ENCODE results near the gene CD93. TPM values are rescaled to one million over a fixed set of nuclear protein-coding genes. Genes with fewer than 3 reads are reported as not detected.

The CD93 gene
- total RNA-seq, 4 donors from 2014 or later: 6.3 to 14.3 (median 7.9) TPM

- peak; percentile 17 for DNase-seq
- peak overlapping the region; percentile 40 to 71 (median 63) for H3K27ac ChIP-seq
- 22 to 26% methylated on average over 6 to 8 of the region's 8 CpGs for WGBS, 2 donors (ENCODE audit: low coverage in 1 of 2)
- peak in 3 of 5 experiments; percentile 12 to 34 (median 26) for TF ChIP-seq CTCF (IDR thresholded peaks at IDR 0.05)
- peak; percentile 5 to 75 (median 70) for TF ChIP-seq POLR2AphosphoS5 (IDR thresholded peaks at IDR 0.05)
- no peak for TF ChIP-seq POLR2A (IDR thresholded peaks at IDR 0.05)
- H3K9me3 ChIP-seq: no peaks in the 10 kb centered on the region
- in situ Hi-C loops (cut with MboI; ENCODE audit: low pct_ligation_motif_present in 1 of 4, low pct_unique_long_range_greater_than_20kb in 1 of 4, low sequenced_read_pairs in 3 of 4) (no loop called here), intact Hi-C loops (cut with DNase I; ENCODE audit: low total_unique reads) (no loop called here)
- H3K27me3 ChIP-seq: no peaks in the 10 kb centered on the region
- H3K36me3 ChIP-seq: no peaks in the 10 kb centered on the region
- H3K4me3 ChIP-seq: no peak overlapping the region
- H3K4me1 ChIP-seq: peaks cover 5 to 23% (median 7%) of the 10 kb centered on the region in 4 donors
Measured at GRCh38 chr20:23061734-23062561, 24.2 kb downstream of the CD93 start.

GRCh38 chr20:23061262-23061661 lies 24.9 kb downstream of the CD93 start:
- Histone ChIP-seq H3K27ac (peak overlapping the region; percentile 40 to 71 (median 63)), H3K9me3 (no peaks in the 10 kb centered on the region), H3K27me3 (no peaks in the 10 kb centered on the region), H3K36me3 (no peaks in the 10 kb centered on the region), H3K4me3 (no peak overlapping the region), H3K4me1 (peaks cover 5 to 23% (median 7%) of the 10 kb centered on the region in 4 donors)
- DNase-seq: no peak
- TF ChIP-seq POLR2A (IDR thresholded peaks at IDR 0.05) (no peak), CTCF (IDR thresholded peaks at IDR 0.05) (no peak), POLR2AphosphoS5 (IDR thresholded peaks at IDR 0.05) (no peak), EP300 (IDR thresholded peaks at IDR 0.05; ENCODE audit: low read depth) (no peak)
- in situ Hi-C loops (cut with MboI; ENCODE audit: low pct_ligation_motif_present in 1 of 4, low pct_unique_long_range_greater_than_20kb in 1 of 4, low sequenced_read_pairs in 3 of 4) (no loop called here), intact Hi-C loops (cut with DNase I; ENCODE audit: low total_unique reads) (no loop called here)
- 64% methylated on average over 5 of the region's 5 CpGs; no CpG with 5 or more reads in 1 of the 2 donors for WGBS, 2 donors (ENCODE audit: low coverage in 1 of 2)

- H3K4me3 ChIP-seq: no peak overlapping the region
- peaks cover 5 to 23% (median 7%) of the 10 kb centered on the region in 4 donors for H3K4me1 ChIP-seq
- no peaks in the 10 kb centered on the region for H3K9me3 ChIP-seq
- WGBS, 2 donors (ENCODE audit: low coverage in 1 of 2): 65% methylated on average over 4 of the region's 4 CpGs; no CpG with 5 or more reads in 1 of the 2 donors
- intact Hi-C loops (cut with DNase I; ENCODE audit: low total_unique reads): no loop called here
- no peak for TF ChIP-seq POLR2A (IDR thresholded peaks at IDR 0.05)
- no peak for TF ChIP-seq EP300 (IDR thresholded peaks at IDR 0.05; ENCODE audit: low read depth)
- TF ChIP-seq POLR2AphosphoS5 (IDR thresholded peaks at IDR 0.05): no peak
- no peak for TF ChIP-seq CTCF (IDR thresholded peaks at IDR 0.05)
- in situ Hi-C loops (cut with MboI; ENCODE audit: low pct_ligation_motif_present in 1 of 4, low pct_unique_long_range_greater_than_20kb in 1 of 4, low sequenced_read_pairs in 3 of 4): no loop called here
- no peak for DNase-seq
- H3K36me3 ChIP-seq: no peaks in the 10 kb centered on the region
- no peak overlapping the region for H3K27ac ChIP-seq
- no peaks in the 10 kb centered on the region for H3K27me3 ChIP-seq
Measured at GRCh38 chr20:23060629-23061028, 25.5 kb downstream of the CD93 start.

GRCh38 chr20:23059846-23060245 lies 26.3 kb downstream of the CD93 start:
- 23 to 26% methylated on average over 2 to 3 of the region's 3 CpGs for WGBS, 2 donors (ENCODE audit: low coverage in 1 of 2)
- no peaks in the 10 kb centered on the region for H3K36me3 ChIP-seq
- H3K27ac ChIP-seq: no peak overlapping the region
- no peak overlapping the region for H3K4me3 ChIP-seq
- in situ Hi-C loops (cut with MboI; ENCODE audit: low pct_ligation_motif_present in 1 of 4, low pct_unique_long_range_greater_than_20kb in 1 of 4, low sequenced_read_pairs in 3 of 4): no loop called here
- no peaks in the 10 kb centered on the region for H3K9me3 ChIP-seq
- intact Hi-C loops (cut with DNase I; ENCODE audit: low total_unique reads): no loop called here
- DNase-seq: no peak
- peaks cover 5 to 23% (median 7%) of the 10 kb centered on the region in 4 donors for H3K4me1 ChIP-seq
- no peak for TF ChIP-seq POLR2A (IDR thresholded peaks at IDR 0.05)
- no peak for TF ChIP-seq POLR2AphosphoS5 (IDR thresholded peaks at IDR 0.05)
- no peak for TF ChIP-seq CTCF (IDR thresholded peaks at IDR 0.05)
- no peak for TF ChIP-seq EP300 (IDR thresholded peaks at IDR 0.05; ENCODE audit: low read depth)
- no peaks in the 10 kb centered on the region for H3K27me3 ChIP-seq

All from transverse colon (tissue), 4 donors.